NCI-H2107 treated with DMSO at 0.1 percent for 48 hours (cell line): Measurements from ENCODE around the gene INTS11.

Experiments
- DNase-seq: peaks from one replicate; lab custom pipeline; 2025; ENCODE audit not compliant: unreplicated experiment; lab: John Stamatoyannopoulos, UW

INTS11 gene

DNA sequence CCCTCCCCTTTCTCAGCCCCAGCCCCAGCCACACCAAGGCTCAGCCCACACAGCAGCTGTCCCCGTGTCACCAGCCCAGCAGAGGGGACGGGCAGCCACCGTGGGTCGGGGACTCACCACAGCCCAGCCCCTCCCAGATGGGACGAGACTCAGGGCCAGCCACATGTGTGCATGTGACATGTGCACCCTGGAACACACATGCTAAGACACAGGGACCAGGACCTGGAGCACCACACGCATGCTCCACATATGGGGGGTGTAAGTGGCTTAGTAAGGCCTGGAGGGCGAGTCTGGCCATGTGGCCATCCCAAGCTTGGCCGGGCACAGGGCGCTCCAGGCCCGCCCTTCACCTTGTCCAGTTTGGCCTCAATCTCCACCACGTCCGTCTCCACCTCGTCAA is 20.7 kb downstream of the INTS11 start:
- no peak for DNase-seq

GRCh38 chr1:1302951-1303509 is 21.4 kb downstream of the INTS11 start:
- no peak for DNase-seq

- no peak for DNase-seq
These were observed 22.4 kb downstream of the INTS11 start for GRCh38 chr1:1302006-1302430.

- DNase-seq: no peak
These were observed 24.1 kb downstream of the INTS11 start for GRCh38 chr1:1300352-1300739.

- no peak for DNase-seq
These were observed 24.6 kb downstream of the INTS11 start for GRCh38 chr1:1299686-1300351.

DNA sequence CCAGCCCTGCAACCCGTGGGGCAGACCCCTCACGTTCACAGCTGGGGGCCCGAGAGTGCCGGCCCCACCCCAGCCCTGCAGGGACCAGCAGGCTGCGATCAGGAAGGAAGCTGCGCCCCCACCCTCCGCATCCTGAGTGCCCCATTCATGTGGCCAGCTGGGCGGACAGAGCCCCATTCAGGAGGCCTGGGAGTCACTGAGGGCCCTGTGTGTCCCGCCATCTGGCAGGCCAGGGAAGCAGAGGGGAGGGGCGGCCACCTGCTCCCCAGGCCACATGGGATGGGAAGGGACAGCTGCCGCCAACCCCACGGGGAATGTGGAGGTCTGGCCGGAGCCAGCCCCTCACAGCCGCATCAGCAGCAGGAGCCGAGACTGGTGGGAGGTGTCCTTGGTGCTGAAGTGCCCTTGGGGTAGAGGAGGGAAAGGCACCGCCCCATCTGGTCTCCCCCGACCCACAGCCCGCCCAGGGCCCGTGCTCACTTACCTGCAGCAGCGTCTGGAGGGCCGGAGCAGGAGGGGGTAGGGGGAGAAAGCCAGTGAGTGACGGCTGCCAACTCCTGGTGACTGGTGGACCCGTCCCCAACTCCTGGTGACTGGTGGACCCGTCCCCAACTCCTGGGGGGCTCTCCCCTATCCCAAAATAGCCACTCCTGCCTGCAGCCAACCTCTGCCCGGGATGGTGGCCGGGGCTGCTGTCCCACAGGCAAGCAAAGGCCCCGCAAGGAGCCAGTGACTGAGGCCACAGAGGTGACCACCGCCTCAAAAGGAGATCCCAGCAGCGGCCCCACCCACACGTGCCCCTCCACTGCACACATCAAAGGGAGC is 25.4 kb downstream of the INTS11 start:
- no peak for DNase-seq

GRCh38 chr1:1297802-1298424 is 26.5 kb downstream of the INTS11 start:
- DNase-seq: no peak

DNA sequence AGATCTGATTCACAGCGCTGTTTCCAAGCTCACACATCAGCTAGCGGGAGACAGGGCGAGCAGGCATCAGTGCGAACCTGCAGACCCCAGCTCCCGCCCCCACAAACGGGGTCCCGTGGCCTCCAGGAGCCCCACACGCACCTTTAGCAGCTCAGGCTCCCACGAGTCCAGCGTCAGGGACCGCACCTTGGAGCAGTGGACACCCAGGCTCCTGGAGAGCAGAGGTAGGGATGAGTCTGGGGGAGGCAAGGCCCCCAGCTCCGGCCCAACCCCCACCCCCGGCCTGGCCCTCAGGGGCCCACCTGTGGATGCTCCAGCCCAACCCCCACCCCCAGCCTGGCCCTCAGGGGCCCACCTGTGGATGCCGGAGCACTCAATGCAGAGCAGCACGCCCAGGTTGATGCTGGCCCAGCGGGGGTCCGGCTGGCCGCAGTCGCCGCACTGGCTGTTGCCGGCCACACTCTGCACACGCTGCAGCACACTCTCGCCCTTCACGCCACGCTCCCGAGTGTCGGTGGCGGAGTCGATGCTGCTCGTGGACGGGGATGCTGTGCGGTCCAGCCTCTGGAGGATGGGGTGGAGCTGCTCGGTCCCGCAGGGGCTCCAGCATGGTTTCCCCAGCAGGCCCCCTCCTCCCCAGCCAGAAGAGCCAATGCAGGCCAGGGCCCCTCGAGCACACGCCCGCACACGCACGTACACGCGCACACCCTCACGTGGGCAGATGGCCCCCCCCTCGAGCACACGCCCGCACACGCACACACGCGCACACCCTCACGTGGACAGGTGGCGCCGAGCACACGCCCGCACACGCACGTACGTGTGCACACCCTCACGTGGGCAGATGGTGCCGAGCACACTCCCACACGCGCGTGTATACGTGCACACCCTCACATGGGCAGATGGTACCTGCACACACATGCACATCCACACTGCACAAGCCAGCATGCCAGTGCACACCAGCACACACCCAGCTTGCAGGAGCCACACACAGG is 28.1 kb downstream of the INTS11 start:
- no peak for DNase-seq

DNA sequence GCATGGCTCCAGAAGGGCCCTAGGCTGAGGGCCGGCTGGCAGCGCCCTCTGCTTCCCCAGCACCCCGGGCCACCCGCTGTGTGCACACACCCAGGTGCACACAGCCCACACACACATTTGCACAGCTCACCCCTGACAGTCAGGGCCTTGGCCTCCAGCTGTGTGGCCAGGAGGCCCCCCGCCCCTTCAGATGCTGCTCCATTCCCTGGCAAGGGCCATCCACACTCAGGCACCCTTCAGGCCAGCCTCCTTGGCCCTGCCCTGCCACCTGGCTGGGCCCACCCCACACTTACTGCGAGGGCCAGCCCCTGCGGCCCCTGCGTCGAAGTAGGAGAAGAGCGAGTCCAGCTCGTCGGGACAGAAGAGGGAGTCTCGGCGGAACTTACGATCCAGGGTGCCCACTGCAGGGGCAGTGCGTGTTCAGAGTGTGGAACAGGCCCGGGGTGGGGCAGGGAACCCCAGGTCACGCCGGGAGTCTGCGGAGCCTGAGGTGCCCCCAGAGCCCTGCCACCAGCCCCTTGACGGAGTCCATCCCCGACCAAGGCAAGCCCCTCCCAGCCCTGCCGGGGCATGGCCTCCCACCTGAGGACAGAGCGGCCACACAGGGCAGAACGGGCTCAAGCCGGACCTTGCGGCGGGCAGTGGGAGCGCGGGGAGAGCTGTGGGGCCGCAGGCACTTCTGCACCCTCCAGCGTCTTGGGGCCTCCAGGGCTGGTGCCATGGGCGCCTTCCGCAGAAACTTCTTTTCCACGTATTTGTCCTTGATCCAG is 29.1 kb downstream of the INTS11 start:
- no peak for DNase-seq

DNA sequence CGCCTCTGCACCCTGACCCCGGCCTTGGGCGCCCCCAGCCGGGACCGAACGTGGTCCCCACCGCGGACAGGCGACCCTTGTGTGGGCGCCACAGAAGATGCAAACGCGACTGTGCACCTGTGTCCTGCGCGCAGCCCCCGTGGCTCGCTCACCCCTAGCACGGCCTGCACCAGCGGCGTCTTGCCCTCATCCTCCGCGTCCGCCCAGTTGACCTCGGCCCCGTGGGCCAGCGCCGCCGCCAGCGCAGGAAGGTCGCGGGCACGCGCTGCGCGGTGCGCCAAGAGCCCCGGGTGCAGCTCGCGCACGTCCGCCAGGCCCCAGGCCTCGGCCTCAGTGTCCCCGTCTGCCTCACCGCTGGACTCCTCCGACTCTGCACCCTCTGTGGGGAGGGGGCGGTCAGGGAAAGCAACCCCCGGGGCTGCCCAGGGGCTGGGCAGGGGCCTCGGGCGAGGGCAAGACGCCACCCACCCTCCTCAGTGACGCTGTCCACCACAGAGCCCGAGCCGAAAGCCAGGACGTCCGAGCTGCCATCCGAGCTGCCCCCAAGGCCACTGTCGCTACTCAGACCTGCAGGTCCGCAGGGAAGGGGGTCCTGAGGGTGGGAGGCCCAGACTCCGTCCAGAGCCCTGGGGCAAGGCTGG is 30.1 kb downstream of the INTS11 start:
- no peak for DNase-seq

GRCh38 chr1:1293263-1294249 is 30.9 kb downstream of the INTS11 start:
- DNase-seq: no peak

- DNase-seq: no peak
These were observed 31.6 kb downstream of the INTS11 start for GRCh38 chr1:1292851-1293250.

DNA sequence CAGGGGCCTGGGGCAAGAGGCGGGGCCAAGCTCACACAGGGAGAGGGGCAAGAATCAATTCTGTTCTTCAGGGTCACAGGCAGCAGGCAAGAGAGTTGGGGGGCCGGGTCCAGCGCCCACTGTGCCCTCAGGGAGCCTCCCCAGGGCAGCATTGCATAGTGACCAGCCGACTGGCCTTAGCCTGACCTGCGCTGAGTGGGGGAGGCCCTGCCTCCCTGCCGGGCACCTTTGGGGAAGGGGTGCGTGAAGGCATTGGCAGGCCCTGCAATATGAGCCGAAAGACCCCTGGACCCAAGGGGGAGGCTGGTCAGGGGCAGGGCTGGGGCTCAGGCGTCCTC is 32.0 kb downstream of the INTS11 start:
- DNase-seq: no peak

DNA sequence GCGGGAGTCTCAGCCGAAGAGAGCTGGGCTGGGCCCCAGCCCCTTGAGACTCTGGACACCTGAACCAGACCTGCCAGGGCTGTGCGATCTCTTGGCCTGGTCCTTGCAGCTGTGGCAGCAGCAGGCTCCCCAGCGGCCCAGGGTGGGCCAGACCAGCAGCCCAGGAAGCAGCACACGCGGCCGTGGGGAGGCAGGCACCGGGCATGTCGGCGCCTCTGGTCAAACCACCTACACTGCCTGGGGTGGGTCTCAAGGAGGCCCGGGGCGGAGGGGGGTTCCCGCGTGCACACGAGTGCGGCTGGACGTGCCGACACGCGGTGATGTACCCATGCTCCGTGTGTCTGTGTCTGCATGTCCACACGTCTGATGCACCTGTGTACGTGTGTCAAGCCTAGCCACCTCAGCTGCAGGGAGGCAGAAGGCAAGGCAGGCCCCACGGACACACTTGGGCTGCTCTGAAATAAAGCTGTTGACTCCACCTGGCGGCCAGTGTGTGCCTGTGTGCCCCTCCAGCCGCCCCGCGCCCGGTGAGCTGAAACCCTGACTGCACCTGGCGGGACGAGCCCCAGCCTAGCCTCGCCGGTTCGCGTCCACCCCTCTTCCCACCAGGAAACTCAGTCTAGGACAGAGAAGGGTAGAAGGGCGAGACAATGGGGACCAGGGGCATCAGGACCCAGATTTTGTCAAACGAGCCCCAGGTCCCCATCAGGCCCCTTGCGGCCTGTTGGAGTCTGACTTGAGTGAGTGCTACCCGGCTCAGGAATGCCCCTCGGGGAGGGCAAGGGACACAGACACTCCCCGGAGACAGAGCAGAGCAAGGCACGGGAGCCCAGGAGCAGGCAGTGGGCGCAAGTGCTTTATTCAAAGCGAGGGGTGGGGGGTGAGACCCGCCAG is 32.7 kb downstream of the INTS11 start:
- no peak for DNase-seq

DNA sequence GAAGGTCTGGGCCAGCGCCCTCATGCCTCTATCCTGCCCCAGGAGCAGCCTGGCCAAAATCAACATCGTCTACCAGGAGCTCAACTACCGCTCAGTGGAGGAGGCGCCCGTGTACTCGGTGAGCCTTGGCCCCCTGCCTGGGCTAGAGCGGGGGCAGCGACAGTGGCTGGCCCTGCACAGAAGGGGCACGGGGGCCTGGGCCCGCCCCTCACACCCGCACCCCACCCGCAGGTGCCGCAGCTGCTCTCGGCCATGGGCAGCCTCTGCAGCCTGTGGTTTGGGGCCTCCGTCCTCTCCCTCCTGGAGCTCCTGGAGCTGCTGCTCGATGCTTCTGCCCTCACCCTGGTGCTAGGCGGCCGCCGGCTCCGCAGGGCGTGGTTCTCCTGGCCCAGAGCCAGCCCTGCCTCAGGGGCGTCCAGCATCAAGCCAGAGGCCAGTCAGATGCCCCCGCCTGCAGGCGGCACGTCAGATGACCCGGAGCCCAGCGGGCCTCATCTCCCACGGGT is 33.4 kb downstream of the INTS11 start:
- DNase-seq: no peak

DNA sequence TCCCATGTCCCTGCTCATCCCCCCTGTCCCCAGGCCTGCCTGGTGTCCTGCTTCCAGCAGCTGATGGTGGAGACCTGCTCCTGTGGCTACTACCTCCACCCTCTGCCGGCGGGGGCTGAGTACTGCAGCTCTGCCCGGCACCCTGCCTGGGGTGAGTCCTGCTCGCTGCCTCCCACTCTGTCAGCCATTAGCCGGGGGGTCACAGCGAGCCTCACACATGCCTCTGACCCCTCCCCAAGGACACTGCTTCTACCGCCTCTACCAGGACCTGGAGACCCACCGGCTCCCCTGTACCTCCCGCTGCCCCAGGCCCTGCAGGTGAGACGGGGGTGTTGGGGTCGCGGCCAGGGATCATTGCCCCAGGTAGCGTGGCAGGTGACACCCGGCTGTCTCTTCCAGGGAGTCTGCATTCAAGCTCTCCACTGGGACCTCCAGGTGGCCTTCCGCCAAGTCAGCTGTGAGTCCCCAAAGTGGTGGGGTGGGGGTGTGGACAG is 34.2 kb downstream of the INTS11 start:
- no peak for DNase-seq
